NCI-H128 (cell line): ENCODE measurements around the gene DOCK8.

Source experiments
- DNase-seq: peaks from one replicate; lab custom pipeline; 2025; ENCODE audit not compliant: unreplicated experiment; lab: John Stamatoyannopoulos, UW

DOCK8 gene

GRCh38 chr9:357560-357959 is 142.9 kb downstream of the DOCK8 start:
- no peak for DNase-seq

GRCh38 chr9:362561-363273 is 148.1 kb downstream of the DOCK8 start:
- no peak for DNase-seq

- DNase-seq = no peak
Observed at GRCh38 chr9:363274-363612, 148.6 kb downstream of the DOCK8 start.

- no peak for DNase-seq
Observed at GRCh38 chr9:365436-365835, 150.8 kb downstream of the DOCK8 start.

GRCh38 chr9:366620-367019 is 152.0 kb downstream of the DOCK8 start:
- no peak for DNase-seq

GRCh38 chr9:370086-370485 is 155.4 kb downstream of the DOCK8 start:
- no peak for DNase-seq

- no peak for DNase-seq
Observed at GRCh38 chr9:371349-371748, 156.7 kb downstream of the DOCK8 start.

- DNase-seq = no peak
Observed at GRCh38 chr9:372128-372527, 157.5 kb downstream of the DOCK8 start.

- no peak for DNase-seq
Observed at GRCh38 chr9:373759-374206, 159.1 kb downstream of the DOCK8 start.

GRCh38 chr9:374736-375135 is 160.1 kb downstream of the DOCK8 start:
- DNase-seq = no peak

- DNase-seq = no peak
Observed at GRCh38 chr9:376115-376514, 161.4 kb downstream of the DOCK8 start.

- DNase-seq = no peak
Observed at GRCh38 chr9:378263-378662, 163.6 kb downstream of the DOCK8 start.

GRCh38 chr9:382383-382782 is 167.7 kb downstream of the DOCK8 start:
- no peak for DNase-seq

GRCh38 chr9:385818-386398 is 171.2 kb downstream of the DOCK8 start:
- peak; percentile 20 for DNase-seq

GRCh38 chr9:389159-389558 is 174.5 kb downstream of the DOCK8 start:
- no peak for DNase-seq

GRCh38 chr9:389758-390157 is 175.1 kb downstream of the DOCK8 start:
- DNase-seq = no peak

- no peak for DNase-seq
Observed at GRCh38 chr9:392077-392804, 177.6 kb downstream of the DOCK8 start.

GRCh38 chr9:394347-395052 is 179.8 kb downstream of the DOCK8 start:
- DNase-seq = no peak

GRCh38 chr9:396396-396795 is 181.7 kb downstream of the DOCK8 start:
- no peak for DNase-seq

GRCh38 chr9:398085-398484 is 183.4 kb downstream of the DOCK8 start:
- no peak for DNase-seq

GRCh38 chr9:401223-401622 is 186.6 kb downstream of the DOCK8 start:
- no peak for DNase-seq

- no peak for DNase-seq
Observed at GRCh38 chr9:404234-404633, 189.6 kb downstream of the DOCK8 start.
